ENCODE measurements around the gene MRPL45.
"Not testable (repeated sequence)": the region's sequence is repeated elsewhere in the genome, so short reads cannot be mapped to it uniquely, and the experiment has no call there.

MRPL45 gene

GRCh38 chr17:38296834-38297517 lies at the start of gene MRPL45:
Gene MRPL45, plus strand, starts transcription at chr17:38297168. Its CDS starts 16 bp downstream, at chr17:38297184.
- peak; percentile 97 for DNase-seq (ENCODE audit: low spot score)

- not testable (repeated sequence) for DNase-seq (ENCODE audit: low spot score)
These were observed 43.8 kb upstream of the MRPL45 start for GRCh38 chr17:38253191-38253590.

GRCh38 chr17:38254357-38254756 lies 42.6 kb upstream of the MRPL45 start:
- not testable (repeated sequence) for DNase-seq (ENCODE audit: low spot score)

GRCh38 chr17:38257013-38257621 lies 39.9 kb upstream of the MRPL45 start:
- DNase-seq (ENCODE audit: low spot score), result peak; percentile 79

- DNase-seq (ENCODE audit: low spot score), result not testable (repeated sequence)
These were observed 30.9 kb upstream of the MRPL45 start for GRCh38 chr17:38265974-38266506.

- not testable (repeated sequence) for DNase-seq (ENCODE audit: low spot score)
These were observed 30.4 kb upstream of the MRPL45 start for GRCh38 chr17:38266571-38266970.

GRCh38 chr17:38268138-38268537 lies 28.8 kb upstream of the MRPL45 start:
- DNase-seq (ENCODE audit: low spot score), result not testable (repeated sequence)

GRCh38 chr17:38269045-38269444 lies 27.9 kb upstream of the MRPL45 start:
- not testable (repeated sequence) for DNase-seq (ENCODE audit: low spot score)

- DNase-seq (ENCODE audit: low spot score), result not testable (repeated sequence)
These were observed 27.4 kb upstream of the MRPL45 start for GRCh38 chr17:38269552-38269951.

- DNase-seq (ENCODE audit: low spot score), result not testable (repeated sequence)
These were observed 11.0 kb upstream of the MRPL45 start for GRCh38 chr17:38285994-38286393.

GRCh38 chr17:38286501-38287091 lies 10.4 kb upstream of the MRPL45 start:
- DNase-seq (ENCODE audit: low spot score), result peak; percentile 16

GRCh38 chr17:38288217-38288827 lies 8.6 kb upstream of the MRPL45 start:
- DNase-seq (ENCODE audit: low spot score), result peak; percentile 24

- DNase-seq (ENCODE audit: low spot score), result not testable (repeated sequence)
These were observed 7.2 kb upstream of the MRPL45 start for GRCh38 chr17:38289760-38290159.

- peak; percentile 20 for DNase-seq (ENCODE audit: low spot score)
These were observed 1.2 kb upstream of the MRPL45 start for GRCh38 chr17:38295602-38296365.

GRCh38 chr17:38315497-38315896 lies 18.5 kb downstream of the MRPL45 start:
- DNase-seq (ENCODE audit: low spot score), result no peak

- DNase-seq (ENCODE audit: low spot score), result no peak
These were observed 20.1 kb downstream of the MRPL45 start for GRCh38 chr17:38317081-38317480.

GRCh38 chr17:38320482-38320881 lies 23.5 kb downstream of the MRPL45 start:
- no peak for DNase-seq (ENCODE audit: low spot score)

GRCh38 chr17:38322156-38322779 lies 25.3 kb downstream of the MRPL45 start:
- peak; percentile 60 for DNase-seq (ENCODE audit: low spot score)

- no peak for DNase-seq (ENCODE audit: low spot score)
These were observed 25.9 kb downstream of the MRPL45 start for GRCh38 chr17:38322897-38323296.

GRCh38 chr17:38324141-38324697 lies 27.3 kb downstream of the MRPL45 start:
- no peak for DNase-seq (ENCODE audit: low spot score)

- no peak for DNase-seq (ENCODE audit: low spot score)
These were observed 27.8 kb downstream of the MRPL45 start for GRCh38 chr17:38324772-38325171.
